PC-9 (cell line): ENCODE results near the gene FHAD1.

Source experiments
- CTCF ChIP-seq: fragments of 200-600 bp; sonication (generic); conservative IDR thresholded peaks from 2 replicates; pipeline ENCODE4 v1.6.1; 2017; ENCODE audit warnings: mixed run types, antibody characterized with exemption, mild to moderate bottlenecking, moderate library complexity
- EZH2 ChIP-seq: fragments of 200-600 bp; sonication (generic); IDR thresholded peaks from 2 replicates; pipeline ENCODE4 v1.8.0; 2017; ENCODE audit warnings: antibody characterized with exemption, low read depth

GRCh38 chr1:15212954-15213291 is 34.1 kb upstream of the FHAD1 start:
- TF ChIP-seq CTCF = no peak
- TF ChIP-seq EZH2 = no peak
